Effector memory CD8-positive, alpha-beta T cell (primary cell): ENCODE data around the gene PLXNA4.

Experiments used
- ATAC-seq: fragments of 150-1000 bp; cut with Tn5 transposase; replicated peaks from 2 replicates; pipeline ENCODE4 v1.10.0; 2021; ENCODE audit warnings: mild to moderate bottlenecking, moderate library complexity
- DNase-seq, 3 experiments: peaks; one replicate each; pipeline ENCODE4 v3.0.0; 2021
- H3K27ac Mint-ChIP-seq, 2 donors: one replicate each; pipeline ENCODE4 v1.8.0; 2022; ENCODE audit warnings: mild to moderate bottlenecking in 2 of 2, mixed read lengths in 2 of 2, moderate library complexity in 2 of 2
- H3K27me3 Mint-ChIP-seq, 2 donors: one replicate each; pipeline ENCODE4 v1.8.0; 2022; ENCODE audit warnings: mixed read lengths in 2 of 2
- H3K36me3 Mint-ChIP-seq: one replicate; pipeline ENCODE4 v1.8.0; 2022; ENCODE audit warnings: mild to moderate bottlenecking, moderate library complexity, mixed read lengths; ENCODE audit not compliant: insufficient read depth
- H3K4me1 Mint-ChIP-seq, 2 donors: one replicate each; pipeline ENCODE4 v1.8.0; 2022; ENCODE audit warnings: low read depth in 2 of 2, mixed read lengths in 2 of 2
- H3K4me3 Mint-ChIP-seq, 2 donors: one replicate each; pipeline ENCODE4 v1.8.0; 2022; ENCODE audit warnings: mild to moderate bottlenecking in 2 of 2, mixed read lengths in 2 of 2, moderate library complexity in 2 of 2
- H3K9me3 Mint-ChIP-seq, 2 donors: one replicate each; pipeline ENCODE4 v1.8.0; 2022; ENCODE audit warnings: mixed read lengths in 2 of 2

PLXNA4 gene

GRCh38 chr7:132348341-132348740, 227.9 kb downstream of the PLXNA4 start:
- Mint-ChIP-seq H3K4me3 (no peak overlapping the region), H3K4me1 (no peaks in the 10 kb centered on the region), H3K27me3 (peaks cover 33 to 92% of the 10 kb centered on the region in 2 donors), H3K36me3 (no peaks in the 10 kb centered on the region), H3K27ac (no peak overlapping the region), H3K9me3 (no peaks in the 10 kb centered on the region)
- ATAC-seq: no peak
- no peak for DNase-seq

- H3K27me3 Mint-ChIP-seq: peaks cover 33 to 89% of the 10 kb centered on the region in 2 donors
- no peak overlapping the region for H3K4me3 Mint-ChIP-seq
- no peaks in the 10 kb centered on the region for H3K4me1 Mint-ChIP-seq
- no peaks in the 10 kb centered on the region for H3K36me3 Mint-ChIP-seq
- ATAC-seq: no peak
- DNase-seq: no peak
- no peak overlapping the region for H3K27ac Mint-ChIP-seq
- no peaks in the 10 kb centered on the region for H3K9me3 Mint-ChIP-seq
These were observed 228.4 kb downstream of the PLXNA4 start for GRCh38 chr7:132347858-132348257.

GRCh38 chr7:132347123-132347522, 229.1 kb downstream of the PLXNA4 start:
- Mint-ChIP-seq H3K9me3 (no peaks in the 10 kb centered on the region), H3K4me1 (no peaks in the 10 kb centered on the region), H3K36me3 (no peaks in the 10 kb centered on the region), H3K27ac (no peak overlapping the region), H3K27me3 (peaks cover 33 to 82% of the 10 kb centered on the region in 2 donors), H3K4me3 (no peak overlapping the region)
- DNase-seq (no peak), ATAC-seq (no peak)

- no peak overlapping the region for H3K4me3 Mint-ChIP-seq
- no peaks in the 10 kb centered on the region for H3K36me3 Mint-ChIP-seq
- H3K9me3 Mint-ChIP-seq: no peaks in the 10 kb centered on the region
- DNase-seq (no peak), ATAC-seq (no peak)
- no peak overlapping the region for H3K27ac Mint-ChIP-seq
- H3K27me3 Mint-ChIP-seq: peaks cover 28 to 67% of the 10 kb centered on the region in 2 donors
- H3K4me1 Mint-ChIP-seq: no peaks in the 10 kb centered on the region
These were observed 230.6 kb downstream of the PLXNA4 start for GRCh38 chr7:132345543-132346129.

GRCh38 chr7:132345030-132345429, 231.2 kb downstream of the PLXNA4 start:
- ATAC-seq: no peak
- H3K4me3 Mint-ChIP-seq: no peak overlapping the region
- no peaks in the 10 kb centered on the region for H3K9me3 Mint-ChIP-seq
- DNase-seq: no peak
- H3K27me3 Mint-ChIP-seq: peaks cover 28 to 64% of the 10 kb centered on the region in 2 donors
- H3K4me1 Mint-ChIP-seq: no peaks in the 10 kb centered on the region
- H3K27ac Mint-ChIP-seq: no peak overlapping the region
- no peaks in the 10 kb centered on the region for H3K36me3 Mint-ChIP-seq

GRCh38 chr7:132343199-132343598, 233.1 kb downstream of the PLXNA4 start:
- H3K36me3 Mint-ChIP-seq: no peaks in the 10 kb centered on the region
- ATAC-seq (no peak), DNase-seq (no peak)
- no peaks in the 10 kb centered on the region for H3K9me3 Mint-ChIP-seq
- no peak overlapping the region for H3K4me3 Mint-ChIP-seq
- peaks cover 24 to 50% of the 10 kb centered on the region in 2 donors for H3K27me3 Mint-ChIP-seq
- H3K27ac Mint-ChIP-seq: no peak overlapping the region
- no peaks in the 10 kb centered on the region for H3K4me1 Mint-ChIP-seq

GRCh38 chr7:132337450-132338080, 238.7 kb downstream of the PLXNA4 start:
- H3K27ac Mint-ChIP-seq: no peak overlapping the region
- no peaks in the 10 kb centered on the region for H3K4me1 Mint-ChIP-seq
- no peaks in the 10 kb centered on the region for H3K9me3 Mint-ChIP-seq
- H3K4me3 Mint-ChIP-seq: no peak overlapping the region
- no peak for DNase-seq
- H3K36me3 Mint-ChIP-seq: peaks cover 2% of the 10 kb centered on the region
- no peak for ATAC-seq
- H3K27me3 Mint-ChIP-seq: peaks cover 32 to 43% of the 10 kb centered on the region in 2 donors

- no peak for ATAC-seq
- H3K4me1 Mint-ChIP-seq: no peaks in the 10 kb centered on the region
- no peaks in the 10 kb centered on the region for H3K9me3 Mint-ChIP-seq
- H3K4me3 Mint-ChIP-seq: no peak overlapping the region
- DNase-seq: no peak
- H3K27me3 Mint-ChIP-seq: peaks cover 38 to 50% of the 10 kb centered on the region in 2 donors
- no peak overlapping the region for H3K27ac Mint-ChIP-seq
- peaks cover 2% of the 10 kb centered on the region for H3K36me3 Mint-ChIP-seq
These were observed 239.5 kb downstream of the PLXNA4 start for GRCh38 chr7:132336797-132337196.

- Mint-ChIP-seq H3K4me3 (no peak overlapping the region), H3K9me3 (no peaks in the 10 kb centered on the region), H3K27me3 (peaks cover 54 to 74% of the 10 kb centered on the region in 2 donors), H3K4me1 (no peaks in the 10 kb centered on the region), H3K36me3 (peaks cover 2% of the 10 kb centered on the region), H3K27ac (no peak overlapping the region)
- ATAC-seq (no peak), DNase-seq (no peak)
These were observed 243.0 kb downstream of the PLXNA4 start for GRCh38 chr7:132333301-132333700.

GRCh38 chr7:132328760-132329159, 247.5 kb downstream of the PLXNA4 start:
- no peaks in the 10 kb centered on the region for H3K4me1 Mint-ChIP-seq
- H3K4me3 Mint-ChIP-seq: no peak overlapping the region
- no peak for ATAC-seq
- no peak overlapping the region for H3K27ac Mint-ChIP-seq
- H3K9me3 Mint-ChIP-seq: no peaks in the 10 kb centered on the region
- no peaks in the 10 kb centered on the region for H3K36me3 Mint-ChIP-seq
- H3K27me3 Mint-ChIP-seq: peaks cover 62 to 80% of the 10 kb centered on the region in 2 donors
- no peak for DNase-seq

- no peak for ATAC-seq
- H3K4me3 Mint-ChIP-seq: no peak overlapping the region
- no peak for DNase-seq
- no peaks in the 10 kb centered on the region for H3K9me3 Mint-ChIP-seq
- H3K4me1 Mint-ChIP-seq: no peaks in the 10 kb centered on the region
- H3K27me3 Mint-ChIP-seq: peaks cover 65 to 79% of the 10 kb centered on the region in 2 donors
- H3K36me3 Mint-ChIP-seq: no peaks in the 10 kb centered on the region
- no peak overlapping the region for H3K27ac Mint-ChIP-seq
These were observed 248.1 kb downstream of the PLXNA4 start for GRCh38 chr7:132328047-132328620.

- no peak overlapping the region for H3K4me3 Mint-ChIP-seq
- peaks cover 56 to 74% of the 10 kb centered on the region in 2 donors for H3K27me3 Mint-ChIP-seq
- no peaks in the 10 kb centered on the region for H3K4me1 Mint-ChIP-seq
- H3K36me3 Mint-ChIP-seq: no peaks in the 10 kb centered on the region
- no peak overlapping the region for H3K27ac Mint-ChIP-seq
- DNase-seq (no peak), ATAC-seq (no peak)
- H3K9me3 Mint-ChIP-seq: no peaks in the 10 kb centered on the region
These were observed 249.2 kb downstream of the PLXNA4 start for GRCh38 chr7:132326878-132327589.

- Mint-ChIP-seq H3K27ac (no peak overlapping the region), H3K36me3 (no peaks in the 10 kb centered on the region), H3K9me3 (no peaks in the 10 kb centered on the region), H3K27me3 (peaks cover 70 to 79% of the 10 kb centered on the region in 2 donors), H3K4me3 (no peak overlapping the region), H3K4me1 (peaks cover 6 to 10% of the 10 kb centered on the region in 2 donors)
- DNase-seq: no peak
- no peak for ATAC-seq
These were observed 253.3 kb downstream of the PLXNA4 start for GRCh38 chr7:132322970-132323369.
